RWPE1 (cell line): ENCODE data around the gene DXO.
A peak's percentile ranks its signal among the peaks of the same experiment; 100 is the strongest.

ENCODE experiments used
- CTCF ChIA-PET: fragments of 350-600 bp; sonication (Branson Sonifier 250); formaldehyde crosslinking; extraction: SDS; loops from one replicate; lab custom pipeline; 2021; lab: Yijun Ruan, JAX
- POLR2A ChIA-PET: fragments of 400-600 bp; formaldehyde crosslinking; extraction: SDS; loops from one replicate; lab custom pipeline; 2020; ENCODE audit warnings: antibody characterized with exemption; ENCODE audit not compliant: low non-redundant PET; lab: Yijun Ruan, JAX
- DNase-seq: peaks from one replicate; pipeline ENCODE4 v3.0.0; 2012; ENCODE audit warnings: low spot score
- H3K27ac ChIP-seq: fragments of 450-650 bp; 2 replicates; pipeline ENCODE4 v1.5.1; 2017
- TF ChIP-seq, protein P1 (sequence below): fragments of 450-650 bp; conservative IDR thresholded peaks from 2 replicates; pipeline ENCODE4 v1.5.1; 2017; ENCODE audit warnings: low read depth, mild to moderate bottlenecking

DXO gene

DNA sequence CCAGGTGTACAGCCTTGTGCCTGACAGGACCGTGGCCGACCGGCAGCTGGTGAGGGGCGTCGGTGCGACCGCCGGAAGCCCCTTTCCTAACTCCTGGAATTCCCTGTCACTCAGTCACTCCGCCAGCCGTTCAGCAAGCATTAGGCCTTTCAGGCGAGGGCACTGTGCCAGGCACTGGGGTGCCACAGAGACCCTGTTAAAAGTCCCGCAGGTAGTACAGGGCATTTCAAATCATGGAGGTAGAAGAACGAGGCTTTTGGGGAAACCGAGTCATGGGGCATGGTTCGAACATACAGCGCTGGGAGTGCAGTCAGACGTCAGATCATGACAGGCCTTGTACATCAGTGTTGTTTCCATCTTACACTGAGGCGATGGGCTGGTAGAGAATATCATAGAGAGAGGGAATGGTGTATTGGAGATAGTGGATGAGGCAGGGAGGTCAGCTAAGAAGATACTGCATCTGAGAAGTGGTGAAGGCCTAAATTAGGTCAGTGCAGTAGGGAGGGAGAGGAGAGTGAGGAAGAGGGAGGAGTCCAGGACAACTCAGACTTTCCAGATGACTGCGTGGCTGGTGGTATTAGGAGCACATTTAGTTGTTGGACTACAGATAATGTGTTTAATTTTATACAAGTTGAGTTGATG lies 892 bp upstream of the DXO start:
- TF ChIP-seq, protein P1, sequence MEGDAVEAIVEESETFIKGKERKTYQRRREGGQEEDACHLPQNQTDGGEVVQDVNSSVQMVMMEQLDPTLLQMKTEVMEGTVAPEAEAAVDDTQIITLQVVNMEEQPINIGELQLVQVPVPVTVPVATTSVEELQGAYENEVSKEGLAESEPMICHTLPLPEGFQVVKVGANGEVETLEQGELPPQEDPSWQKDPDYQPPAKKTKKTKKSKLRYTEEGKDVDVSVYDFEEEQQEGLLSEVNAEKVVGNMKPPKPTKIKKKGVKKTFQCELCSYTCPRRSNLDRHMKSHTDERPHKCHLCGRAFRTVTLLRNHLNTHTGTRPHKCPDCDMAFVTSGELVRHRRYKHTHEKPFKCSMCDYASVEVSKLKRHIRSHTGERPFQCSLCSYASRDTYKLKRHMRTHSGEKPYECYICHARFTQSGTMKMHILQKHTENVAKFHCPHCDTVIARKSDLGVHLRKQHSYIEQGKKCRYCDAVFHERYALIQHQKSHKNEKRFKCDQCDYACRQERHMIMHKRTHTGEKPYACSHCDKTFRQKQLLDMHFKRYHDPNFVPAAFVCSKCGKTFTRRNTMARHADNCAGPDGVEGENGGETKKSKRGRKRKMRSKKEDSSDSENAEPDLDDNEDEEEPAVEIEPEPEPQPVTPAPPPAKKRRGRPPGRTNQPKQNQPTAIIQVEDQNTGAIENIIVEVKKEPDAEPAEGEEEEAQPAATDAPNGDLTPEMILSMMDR, result no peak
- no peak for DNase-seq
- ChIA-PET CTCF (interaction anchor here (1.8 kb wide), 1 partner anchor 75 kb away, joined by 5 read pairs; no protein-coding TSS in a partner anchor), POLR2A (no interaction called here)
- H3K27ac ChIP-seq, result peak overlapping the region; percentile 97

DNA sequence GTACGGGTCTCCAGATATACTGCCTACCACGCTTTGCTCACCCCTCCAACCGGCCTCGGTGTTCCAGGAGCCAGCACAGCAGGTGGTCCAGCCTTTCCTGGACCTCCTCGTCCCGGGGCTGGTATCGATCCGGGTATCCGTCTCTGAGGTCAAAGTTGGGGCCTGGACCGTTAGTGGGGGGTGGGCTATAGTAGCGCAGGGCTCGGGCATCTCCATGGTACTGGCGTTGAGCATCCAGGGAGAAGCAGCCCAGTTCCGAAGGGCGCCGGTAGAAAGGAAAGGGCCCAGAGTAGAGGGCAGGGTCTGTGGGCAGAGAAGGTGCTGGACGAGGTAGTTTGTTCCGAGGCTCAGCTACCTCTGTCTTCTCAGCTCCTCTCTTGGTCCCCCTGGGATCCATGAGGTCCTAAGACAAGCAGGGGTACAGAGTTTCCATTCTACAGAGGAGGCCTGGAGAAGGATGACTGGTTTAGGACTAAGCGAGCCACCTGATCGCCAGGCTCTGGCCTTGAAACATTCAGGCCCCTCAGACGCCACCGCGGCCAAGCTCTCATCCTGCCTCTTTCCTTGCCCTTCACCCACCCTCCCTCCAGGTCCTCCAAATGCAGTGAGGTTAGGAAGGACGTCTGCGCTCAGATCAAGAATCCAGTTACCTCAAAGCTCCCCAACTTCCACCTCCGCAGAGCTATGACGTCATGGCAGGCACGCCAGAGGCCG lies 502 bp downstream of the DXO start:
- ChIA-PET CTCF (interaction anchor here (0.5 to 1.2 kb wide), 2 partner anchors 19 to 319 kb away, joined by 3 to 5 read pairs; partner anchors contain the start of gene BAG6), POLR2A (interaction anchor here (1.3 kb wide), 1 partner anchor 12 kb away, joined by 6 read pairs; the partner anchor contains the start of genes NELFE and SKIC2)
- H3K27ac ChIP-seq, result peak overlapping the region; percentile 97
- no peak for DNase-seq
- TF ChIP-seq, protein P1, result no peak

DNA sequence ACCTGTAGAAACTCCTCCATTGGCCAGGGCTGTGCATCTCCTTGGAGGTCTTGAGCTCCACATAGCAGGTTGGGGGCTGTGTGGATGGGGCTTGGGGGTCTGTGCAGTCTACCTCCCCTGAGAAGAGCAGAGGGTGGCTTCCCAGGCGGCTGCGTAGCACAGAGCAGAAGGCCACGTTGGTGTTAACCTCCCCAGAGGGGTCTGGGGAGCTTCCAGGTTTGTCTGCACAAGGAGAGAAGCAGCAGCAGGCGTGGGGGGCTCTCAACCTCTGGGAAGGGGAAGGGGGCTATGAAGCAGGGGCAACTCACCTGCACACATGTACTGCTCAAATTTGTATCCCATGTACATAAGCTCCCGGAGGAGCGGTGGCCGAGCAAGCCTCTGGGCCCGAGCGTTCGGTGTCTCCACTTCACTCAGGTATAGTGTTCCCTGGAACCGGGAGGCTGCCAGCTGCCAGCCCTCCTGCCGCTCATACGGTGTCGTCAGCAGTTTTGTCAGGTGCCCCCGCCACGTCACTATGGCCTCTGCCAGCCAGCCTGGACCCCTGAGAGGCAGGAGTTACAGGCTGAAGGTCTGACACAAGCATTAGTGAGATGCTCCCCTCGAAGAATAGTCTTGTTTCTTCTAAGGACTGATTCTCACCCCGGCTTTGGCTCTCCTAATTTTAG lies 1.2 kb downstream of the DXO start:
- peak overlapping the region; percentile 97 for H3K27ac ChIP-seq
- CTCF ChIA-PET, result interaction anchor here (0.5 to 1.2 kb wide), 3 partner anchors 18 to 319 kb away, joined by 3 to 5 read pairs (median 3); partner anchors contain the start of gene BAG6
- POLR2A ChIA-PET, result interaction anchor here (0.7 to 1.2 kb wide), 2 partner anchors 11 to 49 kb away, joined by 3 read pairs; partner anchors contain the start of genes NELFE and SKIC2
- TF ChIP-seq, protein P1, result no peak
- DNase-seq, result no peak

DNA sequence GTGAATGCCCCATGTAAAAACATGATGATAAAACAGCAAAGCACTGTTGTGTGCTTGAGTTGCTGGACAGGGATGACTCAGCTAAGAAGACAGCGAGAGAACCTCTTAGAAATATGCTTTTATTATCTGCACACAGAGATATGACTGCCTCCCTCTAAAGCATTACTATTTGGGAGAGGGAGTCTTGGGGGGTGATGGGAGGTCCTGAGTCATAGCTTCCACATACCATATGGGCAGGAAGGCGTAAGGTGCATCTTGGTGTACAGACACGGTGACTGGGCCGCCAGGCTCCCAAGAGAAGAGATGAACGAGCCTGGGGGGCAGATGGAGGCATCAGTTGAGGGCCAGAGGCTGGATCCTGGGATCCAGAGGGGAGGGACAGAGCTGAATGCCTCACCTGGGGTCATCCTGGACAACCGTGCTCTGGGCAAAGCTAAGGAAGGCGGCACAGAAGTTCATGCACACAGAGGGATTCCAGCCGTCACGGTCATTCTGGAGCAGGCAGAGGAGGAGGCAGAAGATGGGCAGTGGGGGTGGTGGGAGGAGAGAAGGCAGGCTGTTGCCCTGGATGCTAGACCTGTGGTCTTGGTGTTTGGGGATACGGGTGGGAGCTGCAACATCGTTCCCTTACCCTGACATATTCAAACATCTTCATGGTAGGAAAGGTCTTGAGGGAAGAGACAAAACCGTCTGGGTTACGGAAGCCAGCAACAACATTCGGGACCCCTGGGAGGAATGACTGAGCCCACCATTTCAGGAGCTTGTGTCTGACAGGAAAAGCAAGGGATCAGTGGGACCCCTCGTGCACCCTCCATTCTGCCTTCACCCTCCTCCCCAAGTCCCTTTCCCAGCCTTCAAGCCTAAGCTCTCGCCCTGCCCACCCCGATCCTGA lies 2.0 kb downstream of the DXO start:
- ChIA-PET POLR2A (interaction anchor here (0.7 to 1.2 kb wide), 2 partner anchors 10 to 48 kb away, joined by 3 read pairs; partner anchors contain the start of genes NELFE and SKIC2), CTCF (interaction anchor here (0.5 to 1.2 kb wide), 3 partner anchors 17 to 285 kb away, joined by 3 to 5 read pairs (median 3); no protein-coding TSS in a partner anchor)
- H3K27ac ChIP-seq, result peak overlapping the region; percentile 97
- TF ChIP-seq, protein P1, result no peak
- no peak for DNase-seq

DNA sequence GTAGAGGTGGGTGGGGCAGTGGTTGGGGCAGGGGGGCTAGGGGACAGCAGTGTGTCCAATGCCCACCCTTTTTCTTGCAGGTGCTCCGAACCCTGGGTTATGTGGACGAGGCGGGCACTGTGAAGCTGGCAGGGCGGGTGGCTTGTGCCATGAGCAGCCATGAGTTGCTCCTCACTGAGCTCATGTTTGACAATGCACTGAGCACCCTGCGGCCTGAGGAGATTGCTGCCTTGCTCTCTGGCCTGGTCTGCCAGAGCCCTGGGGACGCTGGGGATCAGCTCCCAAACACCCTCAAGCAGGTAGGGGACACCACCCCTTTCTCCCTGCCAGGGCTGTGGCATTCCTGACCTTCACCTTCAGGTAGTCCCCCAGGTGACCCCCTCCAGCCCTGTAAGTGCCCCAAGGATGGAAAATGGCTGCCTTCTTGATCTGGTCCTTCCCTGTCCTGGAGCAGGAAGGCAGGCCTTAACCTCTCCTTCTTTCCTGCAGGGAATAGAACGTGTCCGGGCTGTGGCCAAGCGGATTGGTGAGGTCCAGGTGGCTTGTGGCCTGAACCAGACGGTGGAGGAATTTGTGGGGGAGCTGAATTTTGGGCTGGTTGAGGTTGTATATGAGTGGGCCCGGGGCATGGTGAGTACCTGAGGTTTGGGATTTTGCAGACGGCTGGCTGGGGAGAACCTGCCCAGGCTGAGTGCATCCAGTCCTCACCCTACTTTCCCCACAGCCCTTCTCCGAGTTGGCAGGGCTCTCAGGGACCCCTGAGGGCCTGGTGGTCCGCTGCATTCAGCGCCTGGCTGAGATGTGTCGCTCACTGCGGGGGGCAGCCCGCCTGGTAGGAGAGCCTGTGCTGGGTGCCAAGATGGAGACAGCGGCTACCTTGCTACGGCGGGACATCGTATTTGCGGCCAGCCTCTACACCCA lies 2.9 kb downstream of the DXO start:
- no peak for DNase-seq
- CTCF ChIA-PET, result interaction anchor here (0.9 kb wide), 1 partner anchor 119 kb away, joined by 3 read pairs; no protein-coding TSS in a partner anchor
- peak overlapping the region; percentile 97 for H3K27ac ChIP-seq
- POLR2A ChIA-PET, result interaction anchor here (1.2 kb wide), 1 partner anchor 10 kb away, joined by 3 read pairs; the partner anchor contains the start of genes NELFE and SKIC2
- TF ChIP-seq, protein P1, result no peak
